ENCODE measurements around the gene CCDC124.

The CCDC124 gene

GRCh38 chr19:17937371-17937900, 4.6 kb downstream of the CCDC124 start:
- DNase-seq = no peak

GRCh38 chr19:17938092-17938845, 5.5 kb downstream of the CCDC124 start:
- DNase-seq = peak; percentile 81

GRCh38 chr19:17942181-17942580, 9.4 kb downstream of the CCDC124 start:
- DNase-seq = no peak

GRCh38 chr19:17942582-17943273, 9.9 kb downstream of the CCDC124 start:
- no peak for DNase-seq

GRCh38 chr19:17943274-17944221, 10.7 kb downstream of the CCDC124 start:
- no peak for DNase-seq

- DNase-seq = no peak
These were observed 11.5 kb downstream of the CCDC124 start for GRCh38 chr19:17944301-17944700.

- DNase-seq = peak; percentile 47
These were observed 14.4 kb downstream of the CCDC124 start for GRCh38 chr19:17946965-17947784.

GRCh38 chr19:17947815-17948513, 15.1 kb downstream of the CCDC124 start:
- peak; percentile 93 for DNase-seq

- peak; percentile 63 for DNase-seq
These were observed 15.7 kb downstream of the CCDC124 start for GRCh38 chr19:17948514-17948900.

- no peak for DNase-seq
These were observed 16.4 kb downstream of the CCDC124 start for GRCh38 chr19:17948931-17949930.

- peak; percentile 73 for DNase-seq
These were observed 17.1 kb downstream of the CCDC124 start for GRCh38 chr19:17949956-17950309.

GRCh38 chr19:17950310-17951156, 17.7 kb downstream of the CCDC124 start:
- DNase-seq = peak; percentile 73

- no peak for DNase-seq
These were observed 18.6 kb downstream of the CCDC124 start for GRCh38 chr19:17951157-17951989.

- DNase-seq = no peak
These were observed 19.5 kb downstream of the CCDC124 start for GRCh38 chr19:17951990-17952976.

GRCh38 chr19:17953316-17953801, 20.5 kb downstream of the CCDC124 start:
- no peak for DNase-seq

GRCh38 chr19:17953869-17954268, 21.1 kb downstream of the CCDC124 start:
- DNase-seq = peak; percentile 43

GRCh38 chr19:17954401-17954800, 21.6 kb downstream of the CCDC124 start:
- DNase-seq = no peak

Measured in NCI-H510A treated with DMSO at 0.1 percent for 48 hours (cell line).